OCI-LY1 (cell line): ENCODE data around the gene BBOF1.

Source experiments
- H2AFZ ChIP-seq: fragments of 200-600 bp; sonication (generic), shearing (Covaris generic); 2 replicates; pipeline ENCODE4 v1.6.0; 2014; ENCODE audit warnings: antibody characterized with exemption, mild to moderate bottlenecking, low read length
- H3F3A ChIP-seq: fragments of 200-600 bp; sonication (generic), shearing (Covaris generic); 2 replicates; pipeline ENCODE4 v1.6.0; 2014; ENCODE audit warnings: mild to moderate bottlenecking, antibody characterized with exemption, low read length, moderate library complexity; ENCODE audit not compliant: insufficient read depth
- H3K27ac ChIP-seq: fragments of 200-600 bp; sonication (generic); 2 replicates; pipeline ENCODE4 v1.5.1; 2014; ENCODE audit warnings: low read length, mixed run types, mild to moderate bottlenecking, low read depth; ENCODE audit not compliant: poor library complexity, severe bottlenecking
- H3K27me3 ChIP-seq: fragments of 200-600 bp; sonication (generic); 2 replicates; pipeline ENCODE4 v1.6.0; 2014; ENCODE audit warnings: antibody characterized with exemption, mild to moderate bottlenecking, low read length, moderate library complexity; ENCODE audit not compliant: insufficient read depth
- H3K36me3 ChIP-seq: fragments of 200-600 bp; sonication (generic); 2 replicates; pipeline ENCODE4 v1.6.1; 2014; ENCODE audit warnings: mild to moderate bottlenecking, antibody characterized with exemption, low read length, moderate library complexity, mixed read lengths; ENCODE audit not compliant: insufficient read depth
- H3K4me1 ChIP-seq: fragments of 200-600 bp; sonication (generic); 2 replicates; pipeline ENCODE4 v1.5.1; 2014; ENCODE audit warnings: mild to moderate bottlenecking, low read length, moderate library complexity; ENCODE audit not compliant: insufficient read depth, severe bottlenecking
- H3K4me2 ChIP-seq: fragments of 200-600 bp; sonication (generic), shearing (Covaris generic); 2 replicates; pipeline ENCODE4 v1.6.1; 2014; ENCODE audit warnings: low read length
- H3K4me3 ChIP-seq: fragments of 200-600 bp; sonication (generic); 2 replicates; pipeline ENCODE4 v1.5.1; 2014; ENCODE audit warnings: low read length, low read depth, mild to moderate bottlenecking, mixed read lengths; ENCODE audit not compliant: poor library complexity, severe bottlenecking
- H3K79me2 ChIP-seq: fragments of 200-600 bp; shearing (Covaris generic); 2 replicates; pipeline ENCODE4 v1.6.1; 2016; ENCODE audit warnings: mixed run types, low read length, mixed read lengths; ENCODE audit not compliant: insufficient read depth
- H3K9ac ChIP-seq: fragments of 200-600 bp; sonication (generic), shearing (Covaris generic); 2 replicates; pipeline ENCODE4 v1.6.1; 2014; ENCODE audit warnings: mild to moderate bottlenecking, low read length, mixed read lengths
- H3K9me2 ChIP-seq: fragments of 200-600 bp; sonication (generic), shearing (Covaris generic); 2 replicates; pipeline ENCODE4 v1.6.1; 2014; ENCODE audit warnings: low read depth, mild to moderate bottlenecking, low read length, mixed read lengths
- H3K9me3 ChIP-seq: fragments of 200-600 bp; shearing (Covaris generic); 2 replicates; pipeline ENCODE4 v1.6.1; 2014; ENCODE audit warnings: low read length, mixed read lengths
- H4K20me1 ChIP-seq: fragments of 200-600 bp; sonication (generic), shearing (Covaris generic); 2 replicates; pipeline ENCODE4 v1.6.0; 2016; ENCODE audit warnings: mild to moderate bottlenecking, low read length; ENCODE audit not compliant: insufficient read depth
- CTCF ChIP-seq: fragments of 200-600 bp; sonication (generic), shearing (Covaris generic); IDR thresholded peaks from 2 replicates; pipeline ENCODE4 v1.5.1; 2017; ENCODE audit warnings: mild to moderate bottlenecking, antibody characterized with exemption, low read length, moderate library complexity, mixed read lengths
- EZH2 ChIP-seq: fragments of 200-600 bp; sonication (generic), shearing (Covaris generic); IDR thresholded peaks from 2 replicates; pipeline ENCODE4 v1.8.0; 2017; ENCODE audit warnings: borderline replicate concordance, mixed run types, mild to moderate bottlenecking, antibody characterized with exemption, low read length, moderate library complexity, mixed read lengths

Gene BBOF1

DNA sequence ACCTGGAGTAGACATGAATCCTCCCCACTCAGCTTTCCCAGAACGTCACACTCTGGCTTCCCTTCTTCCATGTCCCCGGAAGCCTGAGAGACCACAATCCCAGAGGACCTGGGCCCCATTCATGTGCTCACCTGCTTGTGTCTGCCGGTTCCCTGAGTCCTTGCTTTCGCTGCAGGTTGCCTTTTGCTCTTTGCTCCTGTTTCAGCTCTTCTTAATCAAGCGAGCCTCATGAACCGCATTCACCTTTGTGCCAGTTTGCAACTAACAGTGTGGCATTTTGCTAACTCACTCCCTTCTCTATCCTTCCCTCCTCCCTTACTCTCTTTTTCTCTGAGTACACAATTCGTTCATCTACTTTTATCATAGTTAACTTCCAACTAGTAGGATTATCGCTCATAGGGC, 23.2 kb upstream of the BBOF1 start:
- no peak overlapping the region for H3K4me3 ChIP-seq
- H3F3A ChIP-seq: no peaks in the 10 kb centered on the region
- no peak overlapping the region for H3K4me2 ChIP-seq

DNA sequence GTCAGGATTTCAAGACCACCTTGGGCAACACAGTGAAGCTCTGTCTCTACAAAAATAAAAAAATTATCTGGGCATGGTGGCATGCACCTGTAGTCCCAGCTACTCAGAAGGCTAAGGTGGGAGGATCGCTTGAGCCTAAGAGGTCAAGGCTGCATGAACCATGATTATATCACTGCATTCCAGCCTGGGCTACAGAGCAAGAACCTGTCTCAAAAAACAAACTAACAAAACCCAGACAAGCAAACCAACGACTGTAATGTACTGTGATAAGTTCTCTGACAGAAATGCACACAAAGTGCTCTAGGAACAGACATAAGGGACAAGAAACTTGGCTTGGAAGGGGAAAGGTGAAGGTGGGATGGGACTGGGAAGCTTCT, 22.4 kb upstream of the BBOF1 start:
- H2AFZ ChIP-seq: no peak overlapping the region
- H3K79me2 ChIP-seq: no peaks in the 10 kb centered on the region
- H3K4me1 ChIP-seq: peaks cover 16% of the 10 kb centered on the region
- no peak overlapping the region for H3K27ac ChIP-seq
- H3K4me3 ChIP-seq: no peak overlapping the region
- H3K36me3 ChIP-seq: peaks cover 11% of the 10 kb centered on the region; the same call in 1 of the 2 replicates
- H3K27me3 ChIP-seq: no peaks in the 10 kb centered on the region
- H3F3A ChIP-seq: no peaks in the 10 kb centered on the region
- no peaks in the 10 kb centered on the region for H3K9me2 ChIP-seq
- H3K9ac ChIP-seq: no peak overlapping the region
- TF ChIP-seq EZH2 (no peak), CTCF (no peak)
- no peaks in the 10 kb centered on the region for H4K20me1 ChIP-seq
- no peak overlapping the region for H3K4me2 ChIP-seq
- no peaks in the 10 kb centered on the region for H3K9me3 ChIP-seq

More for the DNA sequence above, 23.2 kb upstream of the BBOF1 start:
- H3K27me3 ChIP-seq: no peaks in the 10 kb centered on the region
- H3K9me3 ChIP-seq: no peaks in the 10 kb centered on the region
- H2AFZ ChIP-seq: no peak overlapping the region
- H3K4me1 ChIP-seq: peaks cover 16% of the 10 kb centered on the region
- H3K9me2 ChIP-seq: no peaks in the 10 kb centered on the region
- H3K36me3 ChIP-seq: peaks cover 11% of the 10 kb centered on the region; the same call in 1 of the 2 replicates
- H3K79me2 ChIP-seq: no peaks in the 10 kb centered on the region
- TF ChIP-seq CTCF (no peak), EZH2 (no peak)
- H4K20me1 ChIP-seq: no peaks in the 10 kb centered on the region
- H3K9ac ChIP-seq: no peak overlapping the region
- no peak overlapping the region for H3K27ac ChIP-seq

DNA sequence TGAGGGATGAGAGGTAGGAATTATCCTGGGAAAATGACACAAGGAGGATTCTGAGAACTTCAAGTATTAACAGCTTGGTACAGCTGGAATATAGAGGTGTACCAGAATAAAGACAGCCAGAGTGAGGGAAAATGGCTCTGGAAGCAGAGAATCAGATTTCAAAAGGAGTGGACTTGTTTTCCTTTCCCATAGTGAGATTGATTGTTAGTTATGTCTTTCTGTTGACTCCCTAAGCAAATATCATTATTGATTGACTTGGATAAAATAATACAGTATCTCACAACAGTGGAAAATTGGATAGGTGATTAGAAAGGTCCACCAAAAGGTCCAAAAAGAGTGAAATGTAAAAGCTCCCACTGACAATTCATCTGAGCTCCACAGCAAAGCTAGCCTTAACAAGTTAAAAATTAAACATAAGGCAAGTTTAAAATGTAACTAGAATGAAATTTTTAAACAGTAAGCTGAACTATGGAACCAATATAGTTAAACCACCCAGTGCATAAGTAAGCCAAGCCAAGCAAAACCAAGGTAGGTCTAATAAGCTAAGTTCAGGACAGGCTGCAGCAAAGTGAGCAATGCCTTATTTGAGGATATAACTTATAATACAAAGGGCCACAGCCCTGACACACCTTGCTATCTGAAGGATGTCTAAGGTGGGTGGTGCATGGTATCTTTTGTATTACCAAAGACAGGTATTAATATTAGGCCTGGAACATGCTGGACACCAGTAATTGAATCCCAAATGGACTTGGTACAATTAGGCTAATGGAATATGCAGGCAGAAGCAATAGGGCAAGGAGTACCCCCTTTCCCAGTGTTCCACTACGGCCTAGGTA, 21.8 kb upstream of the BBOF1 start:
- no peak overlapping the region for H3K4me2 ChIP-seq
- H3K27ac ChIP-seq: no peak overlapping the region
- TF ChIP-seq CTCF: no peak
- TF ChIP-seq EZH2: no peak
- no peaks in the 10 kb centered on the region for H3K27me3 ChIP-seq
- no peak overlapping the region for H2AFZ ChIP-seq
- H3K9ac ChIP-seq: no peak overlapping the region
- peaks cover 16% of the 10 kb centered on the region for H3K4me1 ChIP-seq
- H3K4me3 ChIP-seq: no peak overlapping the region
- H3K9me2 ChIP-seq: no peaks in the 10 kb centered on the region
- H3K36me3 ChIP-seq: peaks cover 11% of the 10 kb centered on the region; the same call in 1 of the 2 replicates
- no peaks in the 10 kb centered on the region for H3F3A ChIP-seq
- H3K79me2 ChIP-seq: no peaks in the 10 kb centered on the region
- no peaks in the 10 kb centered on the region for H4K20me1 ChIP-seq
- no peaks in the 10 kb centered on the region for H3K9me3 ChIP-seq
